ENCODE results near the gene MCEMP1. TPM values are rescaled to one million over a fixed set of nuclear protein-coding genes. Genes with fewer than 3 reads are reported as not detected.

Gene MCEMP1
- polyA plus RNA-seq, 1 experiment = not detected

GRCh38 chr19:7705387-7706187 lies 28.7 kb downstream of the MCEMP1 start:
- no peak for TF ChIP-seq CTCF (IDR thresholded peaks at IDR 0.05; ENCODE audit: low read depth, low read length)
- Histone ChIP-seq H3K27me3 (ENCODE audit: control insufficient read depth, insufficient read depth, low read length) (peaks cover 7% of the 10 kb centered on the region), H3K9me3 (ENCODE audit: control insufficient read depth, insufficient read depth, low read length) (no peaks in the 10 kb centered on the region), H3K4me3 (ENCODE audit: low read depth, low read length) (no peak overlapping the region), H3K27ac (ENCODE audit: low read depth, low read length) (no peak overlapping the region)
- DNase-seq (ENCODE audit: low read depth, low spot score) = no peak
- ChIA-PET POLR2A (no interaction called here), CTCF (no interaction called here)

DNA sequence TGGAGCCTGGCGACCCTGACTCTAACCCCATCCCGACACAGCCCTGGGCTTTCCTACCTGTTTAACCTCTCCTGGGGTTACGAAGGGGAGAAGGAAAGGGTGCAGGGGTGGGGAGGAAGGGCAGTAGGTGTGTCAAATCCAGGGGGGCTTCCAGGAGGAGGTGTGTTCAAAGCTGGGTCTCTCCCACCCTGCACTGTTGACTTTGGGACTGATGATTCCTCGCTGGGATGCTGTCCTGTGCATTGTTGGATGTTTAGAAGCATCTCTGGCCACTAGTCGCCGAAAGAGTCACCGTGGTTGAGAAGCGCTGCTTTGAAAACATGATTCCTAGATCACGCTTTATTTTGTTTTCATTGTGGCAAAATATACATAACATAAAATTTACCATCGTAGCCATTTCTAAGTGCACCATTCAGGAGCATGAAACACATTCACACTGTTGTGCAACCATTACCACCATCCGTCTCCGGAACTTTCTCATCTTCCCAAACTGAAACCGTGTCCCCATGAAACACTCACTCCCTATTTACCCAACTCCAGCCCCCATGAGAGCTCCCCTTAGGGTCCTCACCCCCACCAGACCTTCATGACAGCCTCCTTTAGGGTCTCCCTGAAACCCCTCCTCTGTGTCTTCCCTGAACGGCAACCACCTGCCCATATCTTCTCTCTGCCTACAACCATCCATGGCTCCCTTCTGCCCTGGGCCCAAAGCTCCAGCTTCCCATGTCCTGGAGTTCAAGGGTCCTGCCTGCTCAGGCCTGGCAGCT lies 29.5 kb downstream of the MCEMP1 start:
- Histone ChIP-seq H3K9me3 (ENCODE audit: control insufficient read depth, insufficient read depth, low read length) (no peaks in the 10 kb centered on the region), H3K27me3 (ENCODE audit: control insufficient read depth, insufficient read depth, low read length) (peaks cover 7% of the 10 kb centered on the region), H3K27ac (ENCODE audit: low read depth, low read length) (no peak overlapping the region), H3K4me3 (ENCODE audit: low read depth, low read length) (no peak overlapping the region)
- POLR2A ChIA-PET = no interaction called here
- DNase-seq (ENCODE audit: low read depth, low spot score) = no peak
- CTCF ChIA-PET = no interaction called here
- TF ChIP-seq CTCF (IDR thresholded peaks at IDR 0.05; ENCODE audit: low read depth, low read length) = no peak

DNA sequence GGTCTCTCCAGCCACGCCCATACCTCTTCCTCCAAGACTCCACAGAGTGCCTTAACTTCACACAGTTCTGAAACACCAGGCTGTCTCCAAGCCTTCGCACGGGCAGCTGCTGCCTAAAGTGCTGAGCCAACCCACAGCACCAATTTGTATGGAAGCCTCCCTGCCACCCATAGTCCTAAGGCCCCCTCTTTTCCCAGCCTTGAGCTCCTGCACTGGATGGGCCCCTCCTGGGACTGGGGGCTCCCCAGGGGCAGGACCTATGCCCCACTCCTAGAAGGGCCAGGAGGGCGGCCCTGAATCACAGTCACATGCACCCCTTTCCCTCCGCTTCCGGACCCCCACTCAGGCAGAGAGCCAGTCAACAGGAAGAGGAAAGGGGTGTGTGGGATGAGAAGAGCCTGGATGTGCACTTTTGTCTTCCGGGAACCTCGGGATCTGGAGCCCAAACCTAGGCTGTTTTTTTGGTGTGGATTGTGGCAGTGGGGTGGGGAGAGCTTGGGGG lies 30.1 kb downstream of the MCEMP1 start:
- no peak overlapping the region for H3K4me3 ChIP-seq (ENCODE audit: low read depth, low read length)
- H3K27ac ChIP-seq (ENCODE audit: low read depth, low read length) = no peak overlapping the region
- ChIA-PET CTCF (no interaction called here), POLR2A (no interaction called here)
- H3K9me3 ChIP-seq (ENCODE audit: control insufficient read depth, insufficient read depth, low read length) = no peaks in the 10 kb centered on the region
- no peak for DNase-seq (ENCODE audit: low read depth, low spot score)
- TF ChIP-seq CTCF (IDR thresholded peaks at IDR 0.05; ENCODE audit: low read depth, low read length) = no peak
- H3K27me3 ChIP-seq (ENCODE audit: control insufficient read depth, insufficient read depth, low read length) = peaks cover 7% of the 10 kb centered on the region

DNA sequence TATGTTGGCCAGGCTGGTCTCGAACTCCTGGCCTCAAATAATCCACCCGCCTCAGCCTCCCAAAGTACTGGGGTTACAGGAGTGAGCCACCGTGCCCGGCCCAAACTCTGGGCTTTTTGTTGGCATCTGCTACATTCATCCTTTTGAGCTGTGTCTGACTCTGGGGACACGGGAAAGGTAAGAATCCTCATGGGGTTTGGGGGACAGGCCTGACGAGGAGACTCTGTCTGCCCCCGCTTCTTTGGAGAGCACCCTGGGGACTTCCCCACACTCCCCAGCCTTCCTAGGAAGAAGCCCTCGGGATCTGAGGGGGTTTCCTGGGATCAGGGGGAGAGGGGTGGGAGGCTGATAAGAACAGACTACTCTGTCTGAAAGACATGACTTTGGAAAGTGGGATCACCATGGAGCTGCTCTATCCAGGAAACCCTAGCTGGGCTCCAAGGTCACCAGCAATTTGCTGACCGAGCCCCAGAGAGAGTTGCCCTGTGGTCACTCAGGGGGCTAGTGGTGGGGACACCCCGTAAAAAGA lies 33.1 kb downstream of the MCEMP1 start:
- DNase-seq (ENCODE audit: low read depth, low spot score) = no peak
- Histone ChIP-seq H3K4me3 (ENCODE audit: low read depth, low read length) (no peak overlapping the region), H3K9me3 (ENCODE audit: control insufficient read depth, insufficient read depth, low read length) (no peaks in the 10 kb centered on the region), H3K27me3 (ENCODE audit: control insufficient read depth, insufficient read depth, low read length) (peaks cover 7% of the 10 kb centered on the region), H3K27ac (ENCODE audit: low read depth, low read length) (no peak overlapping the region)
- ChIA-PET CTCF (no interaction called here), POLR2A (no interaction called here)
- no peak for TF ChIP-seq CTCF (IDR thresholded peaks at IDR 0.05; ENCODE audit: low read depth, low read length)

DNA sequence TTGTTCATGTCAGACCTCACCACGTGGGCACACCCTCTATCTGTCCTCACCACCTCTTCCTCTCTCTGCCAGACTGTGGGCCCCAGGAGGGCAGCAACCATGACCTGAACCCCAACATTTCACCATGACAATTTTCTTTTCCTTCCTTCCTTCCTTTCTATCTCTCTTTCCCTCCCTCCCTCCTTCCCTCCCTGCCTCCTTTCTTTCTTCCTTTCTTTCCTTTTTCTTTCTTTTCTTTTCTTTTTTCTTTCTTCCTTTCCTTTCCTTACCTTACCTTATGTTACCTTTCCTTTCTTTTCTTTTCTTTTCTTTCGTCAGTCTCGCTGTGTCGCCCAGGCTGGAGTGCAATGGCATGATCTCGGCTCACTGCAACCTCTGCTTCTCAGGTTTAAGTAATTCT lies 33.7 kb downstream of the MCEMP1 start:
- Histone ChIP-seq H3K9me3 (ENCODE audit: control insufficient read depth, insufficient read depth, low read length) (no peaks in the 10 kb centered on the region), H3K27ac (ENCODE audit: low read depth, low read length) (no peak overlapping the region), H3K27me3 (ENCODE audit: control insufficient read depth, insufficient read depth, low read length) (peaks cover 7% of the 10 kb centered on the region), H3K4me3 (ENCODE audit: low read depth, low read length) (no peak overlapping the region)
- ChIA-PET POLR2A (no interaction called here), CTCF (no interaction called here)
- no peak for TF ChIP-seq CTCF (IDR thresholded peaks at IDR 0.05; ENCODE audit: low read depth, low read length)
- DNase-seq (ENCODE audit: low read depth, low spot score) = no peak

All from AG04450 (cell line).